ENCODE data around the gene NPIPB8. TPM values are rescaled to one million over a fixed set of nuclear protein-coding genes. Genes with fewer than 3 reads are reported as not detected.
"Not testable (repeated sequence)": the region's sequence is repeated elsewhere in the genome, so short reads cannot be mapped to it uniquely, and the experiment has no call there.

The NPIPB8 gene
- total and polyA plus RNA-seq, 4 donors: 0.74 to 1.6 TPM; not detected in 2

GRCh38 chr16:28604186-28604565 is 33.7 kb upstream of the NPIPB8 start:
- 76 to 80% methylated on average over 8 of the region's 8 CpGs for WGBS, 2 donors
- no peak overlapping the region for H3K4me3 ChIP-seq
- peak overlapping the region in 1 of 2 donors; percentile 0 for H3K27ac ChIP-seq (ENCODE audit: low read depth in 1 of 2, low read length in 1 of 2)
- peaks cover 0 to 17% (median 0%) of the 10 kb centered on the region in 4 donors for H3K36me3 ChIP-seq (ENCODE audit: control insufficient read depth in 4 of 4, insufficient read depth in 4 of 4, low read length in 4 of 4)
- H3K9me3 ChIP-seq (ENCODE audit: control insufficient read depth in 4 of 4, insufficient read depth in 3 of 4, low read length in 3 of 4): no peaks in the 10 kb centered on the region
- DNase-seq: no peak
- H3K27me3 ChIP-seq (ENCODE audit: control insufficient read depth in 3 of 3, insufficient read depth in 3 of 3, low read length in 2 of 3): no peaks in the 10 kb centered on the region
- H3K4me1 ChIP-seq (ENCODE audit: control insufficient read depth in 5 of 5, insufficient read depth in 5 of 5, low read length in 5 of 5): peaks cover 0 to 8% (median 2%) of the 10 kb centered on the region in 5 donors
- H3K9ac ChIP-seq (ENCODE audit: insufficient read depth in 1 of 2, low read length in 2 of 2): no peak overlapping the region
- ATAC-seq (ENCODE audit: insufficient read depth, low FRiP score): no peak
- TF ChIP-seq CTCF (IDR thresholded peaks at IDR 0.05; ENCODE audit: control extremely low read depth, extremely low read depth): no peak

GRCh38 chr16:28606291-28607115 is 31.4 kb upstream of the NPIPB8 start:
- H3K27me3 ChIP-seq (ENCODE audit: control insufficient read depth in 3 of 3, insufficient read depth in 3 of 3, low read length in 2 of 3): no peaks in the 10 kb centered on the region
- peaks cover 0 to 17% (median 0%) of the 10 kb centered on the region in 4 donors for H3K36me3 ChIP-seq (ENCODE audit: control insufficient read depth in 4 of 4, insufficient read depth in 4 of 4, low read length in 4 of 4)
- 94 to 95% methylated on average over 16 of the region's 16 CpGs for whole genome bisulfite sequencing, 2 donors
- H3K9me3 ChIP-seq (ENCODE audit: control insufficient read depth in 4 of 4, insufficient read depth in 3 of 4, low read length in 3 of 4): no peaks in the 10 kb centered on the region
- peaks cover 0 to 24% (median 10%) of the 10 kb centered on the region in 5 donors for H3K4me1 ChIP-seq (ENCODE audit: control insufficient read depth in 5 of 5, insufficient read depth in 5 of 5, low read length in 5 of 5)
- H3K9ac ChIP-seq (ENCODE audit: insufficient read depth in 1 of 2, low read length in 2 of 2): no peak overlapping the region
- H3K27ac ChIP-seq (ENCODE audit: low read depth in 1 of 2, low read length in 1 of 2): no peak overlapping the region
- ATAC-seq (ENCODE audit: insufficient read depth, low FRiP score): no peak
- DNase-seq: no peak
- H3K4me3 ChIP-seq: no peak overlapping the region
- TF ChIP-seq CTCF (IDR thresholded peaks at IDR 0.05; ENCODE audit: control extremely low read depth, extremely low read depth): no peak

GRCh38 chr16:28607116-28607623 is 30.7 kb upstream of the NPIPB8 start:
- no peak for TF ChIP-seq CTCF (IDR thresholded peaks at IDR 0.05; ENCODE audit: control extremely low read depth, extremely low read depth)
- DNase-seq (no peak), ATAC-seq (ENCODE audit: insufficient read depth, low FRiP score) (no peak)
- Histone ChIP-seq H3K27ac (ENCODE audit: low read depth in 1 of 2, low read length in 1 of 2) (no peak overlapping the region), H3K9ac (ENCODE audit: insufficient read depth in 1 of 2, low read length in 2 of 2) (no peak overlapping the region), H3K36me3 (ENCODE audit: control insufficient read depth in 4 of 4, insufficient read depth in 4 of 4, low read length in 4 of 4) (peaks cover 0 to 17% (median 0%) of the 10 kb centered on the region in 4 donors), H3K9me3 (ENCODE audit: control insufficient read depth in 4 of 4, insufficient read depth in 3 of 4, low read length in 3 of 4) (no peaks in the 10 kb centered on the region), H3K4me3 (no peak overlapping the region), H3K27me3 (ENCODE audit: control insufficient read depth in 3 of 3, insufficient read depth in 3 of 3, low read length in 2 of 3) (no peaks in the 10 kb centered on the region), H3K4me1 (ENCODE audit: control insufficient read depth in 5 of 5, insufficient read depth in 5 of 5, low read length in 5 of 5) (peaks cover 0 to 24% (median 10%) of the 10 kb centered on the region in 5 donors)
- WGBS, 2 donors: 98 to 99% methylated on average over 9 of the region's 9 CpGs

GRCh38 chr16:28607681-28608495 is 30.0 kb upstream of the NPIPB8 start:
- not testable (repeated sequence) for H3K4me3 ChIP-seq; H3K27me3 ChIP-seq (ENCODE audit: control insufficient read depth in 3 of 3, insufficient read depth in 3 of 3, low read length in 2 of 3); H3K9me3 ChIP-seq (ENCODE audit: control insufficient read depth in 4 of 4, insufficient read depth in 3 of 4, low read length in 3 of 4); H3K9ac ChIP-seq (ENCODE audit: insufficient read depth in 1 of 2, low read length in 2 of 2); ATAC-seq (ENCODE audit: insufficient read depth, low FRiP score); DNase-seq
- Histone ChIP-seq H3K4me1 (ENCODE audit: control insufficient read depth in 5 of 5, insufficient read depth in 5 of 5, low read length in 5 of 5) (peaks cover 0 to 24% (median 10%) of the 10 kb centered on the region in 5 donors), H3K36me3 (ENCODE audit: control insufficient read depth in 4 of 4, insufficient read depth in 4 of 4, low read length in 4 of 4) (peaks cover 0 to 17% (median 0%) of the 10 kb centered on the region in 4 donors), H3K27ac (ENCODE audit: low read depth in 1 of 2, low read length in 1 of 2) (peak overlapping the region in 1 of 2 donors; percentile 4)
- 92 to 95% methylated on average over 10 of the region's 10 CpGs for WGBS, 2 donors

GRCh38 chr16:28608496-28608808 is 29.4 kb upstream of the NPIPB8 start:
- not testable (repeated sequence) for H3K9ac ChIP-seq (ENCODE audit: insufficient read depth in 1 of 2, low read length in 2 of 2); H3K9me3 ChIP-seq (ENCODE audit: control insufficient read depth in 4 of 4, insufficient read depth in 3 of 4, low read length in 3 of 4); H3K4me3 ChIP-seq; DNase-seq; H3K27me3 ChIP-seq (ENCODE audit: control insufficient read depth in 3 of 3, insufficient read depth in 3 of 3, low read length in 2 of 3); ATAC-seq (ENCODE audit: insufficient read depth, low FRiP score)
- H3K4me1 ChIP-seq (ENCODE audit: control insufficient read depth in 5 of 5, insufficient read depth in 5 of 5, low read length in 5 of 5): peaks cover 0 to 24% (median 10%) of the 10 kb centered on the region in 5 donors
- WGBS, 2 donors: 96 to 97% methylated on average over 5 of the region's 7 CpGs
- peak overlapping the region in 1 of 2 donors; percentile 4 for H3K27ac ChIP-seq (ENCODE audit: low read depth in 1 of 2, low read length in 1 of 2)
- H3K36me3 ChIP-seq (ENCODE audit: control insufficient read depth in 4 of 4, insufficient read depth in 4 of 4, low read length in 4 of 4): peaks cover 0 to 16% (median 0%) of the 10 kb centered on the region in 4 donors
